Keratinocyte (primary cell): ENCODE data around the gene TMEM167A.

Experiments used
- CTCF ChIP-seq, 3 experiments: IDR thresholded peaks in 1 of 3; conservative IDR thresholded peaks in 1 of 3; optimal IDR thresholded peaks in 1 of 3; 2 replicates in 2 of 3; 3 replicates in 1 of 3; pipeline versions ENCODE3 to v1.5.1; 2011; ENCODE audit warnings: low read length in 3 of 3, mild to moderate bottlenecking in 3 of 3, moderate library complexity in 2 of 3, control low read depth in 1 of 3, inconsistent platforms in 1 of 3; ENCODE audit not compliant: insufficient read depth in 2 of 3; ENCODE audit errors: extremely low read depth in 1 of 3
- EZH2 ChIP-seq: IDR thresholded peaks from one replicate; pipeline ENCODE4 v1.6.1; 2012; ENCODE audit warnings: inconsistent platforms, mild to moderate bottlenecking, low read length, moderate library complexity

- TF ChIP-seq CTCF (optimal IDR thresholded peaks at IDR 0.05 in 1 of 3, IDR thresholded peaks at IDR 0.05 in 1 of 3, conservative IDR thresholded peaks at IDR 0.05 in 1 of 3; ENCODE audit: extremely low read depth in 1 of 3, insufficient read depth in 2 of 3, low read length in 3 of 3) (no peak), EZH2 (no peak)
Observed at GRCh38 chr5:83085106-83085505, 7.9 kb upstream of the TMEM167A start.
